CD4-positive, CD25-positive, alpha-beta regulatory T cell (primary cell): ENCODE measurements around the gene ID3. TPM values are rescaled to one million over a fixed set of nuclear protein-coding genes. Genes with fewer than 3 reads are reported as not detected.

Experiments used
- ATAC-seq, 2 donors: fragments of 150-1000 bp; cut with Tn5 transposase; one replicate each; pipeline ENCODE4 v1.10.0; 2021; ENCODE audit warnings: low read depth in 2 of 2, moderate number of reproducible peaks in 2 of 2, moderate library complexity in 1 of 2
- DNase-seq, 3 donors: peaks; one replicate each; pipeline versions ENCODE4 v3.0.0 to v3.0.0-alpha.2; 2012 to 2022; ENCODE audit warnings: mixed read lengths in 1 of 3
- H3K27ac ChIP-seq: one replicate; pipeline ENCODE4 v1.7.0; 2013; ENCODE audit warnings: mild to moderate bottlenecking, low read length; ENCODE audit not compliant: insufficient read depth, poor library complexity, severe bottlenecking
- H3K27me3 ChIP-seq: one replicate; pipeline ENCODE4 v1.7.0; 2013; ENCODE audit warnings: low read length; ENCODE audit not compliant: control insufficient read depth, insufficient read depth
- H3K36me3 ChIP-seq: one replicate; pipeline ENCODE4 v1.7.0; 2013; ENCODE audit warnings: mild to moderate bottlenecking, low read length, moderate library complexity; ENCODE audit not compliant: control insufficient read depth, insufficient read depth
- H3K4me1 ChIP-seq: 2 replicates; pipeline ENCODE4 v1.7.0; 2013; ENCODE audit warnings: mild to moderate bottlenecking, low read length; ENCODE audit not compliant: insufficient read depth, control insufficient read depth, poor library complexity, severe bottlenecking
- H3K4me3 ChIP-seq: one replicate; pipeline ENCODE4 v1.7.0; 2013; ENCODE audit warnings: low read depth, mild to moderate bottlenecking, low read length, moderate library complexity
- H3K9me3 ChIP-seq, 2 experiments: 1 replicate in 1 of 2; 2 replicates in 1 of 2; pipeline ENCODE4 v1.7.0; 2013; ENCODE audit warnings: low read length in 2 of 2, mild to moderate bottlenecking in 1 of 2, moderate library complexity in 1 of 2; ENCODE audit not compliant: control insufficient read depth in 2 of 2
- H3K27ac Mint-ChIP-seq, 3 donors: one replicate each; pipeline ENCODE4 v1.8.0; 2020 to 2022; ENCODE audit warnings: mild to moderate bottlenecking in 3 of 3, mixed read lengths in 3 of 3, moderate library complexity in 2 of 3
- H3K27me3 Mint-ChIP-seq: one replicate; pipeline ENCODE4 v1.8.0; 2022; ENCODE audit warnings: mild to moderate bottlenecking, mixed read lengths
- H3K36me3 Mint-ChIP-seq: one replicate; pipeline ENCODE4 v1.8.0; 2020; ENCODE audit warnings: mixed read lengths
- H3K4me1 Mint-ChIP-seq, 4 donors: one replicate each; pipeline ENCODE4 v1.8.0; 2020 to 2022; ENCODE audit warnings: mixed read lengths in 4 of 4, mild to moderate bottlenecking in 1 of 4
- H3K4me3 Mint-ChIP-seq, 4 donors: one replicate each; pipeline ENCODE4 v1.8.0; 2020 to 2022; ENCODE audit warnings: mild to moderate bottlenecking in 4 of 4, mixed read lengths in 4 of 4, moderate library complexity in 3 of 4
- H3K9me3 Mint-ChIP-seq, 7 donors: one replicate each; pipeline ENCODE4 v1.8.0; 2020 to 2022; ENCODE audit warnings: mixed read lengths in 7 of 7, mild to moderate bottlenecking in 3 of 7, moderate library complexity in 2 of 7
- polyA plus RNA-seq, 4 donors: library from polyadenylated mRNA; unstranded; fragments of 300-500 nt; fragmentation: Illumina TruSeq; gene quantifications; one replicate each; pipeline ENCODE4 v1.2.3, GENCODE V29; 2021
- total RNA-seq: library from RNA; stranded (reverse); gene quantifications from one replicate; pipeline ENCODE4 v1.2.3, GENCODE V29; 2022

ID3 gene
- total and polyA plus RNA-seq, 5 donors from 2014 or later = 35.9 to 56.9 (median 51.1) TPM

- Histone ChIP-seq H3K4me3 (peak overlapping the region; percentile 97), H3K4me1 (peaks cover 60% of the 10 kb centered on the region), H3K27ac (peak overlapping the region; percentile 88), H3K36me3 (no peaks in the 10 kb centered on the region), H3K27me3 (no peaks in the 10 kb centered on the region), H3K9me3 (no peaks in the 10 kb centered on the region)
- DNase-seq (peak in 1 of 3 donors; percentile 30), ATAC-seq (no peak)
- peak overlapping the region; percentile 90 to 98 (median 96) for H3K27ac Mint-ChIP-seq
- peaks cover 15% of the 10 kb centered on the region for H3K27me3 Mint-ChIP-seq
- peaks cover 12% of the 10 kb centered on the region for H3K36me3 Mint-ChIP-seq
- peaks cover 8 to 73% (median 44%) of the 10 kb centered on the region in 4 donors for H3K4me1 Mint-ChIP-seq
- H3K4me3 Mint-ChIP-seq = peak overlapping the region; percentile 89 to 99 (median 97)
- H3K9me3 Mint-ChIP-seq = no peaks in the 10 kb centered on the region
Measured at GRCh38 chr1:23556635-23557470, 2.4 kb downstream of the ID3 start.

- H3K27me3 Mint-ChIP-seq = peaks cover 15% of the 10 kb centered on the region
- ATAC-seq = no peak
- peak overlapping the region; percentile 88 for H3K27ac ChIP-seq
- peak overlapping the region; percentile 89 to 99 (median 97) for H3K4me3 Mint-ChIP-seq
- peak overlapping the region; percentile 90 to 98 (median 96) for H3K27ac Mint-ChIP-seq
- H3K27me3 ChIP-seq = no peaks in the 10 kb centered on the region
- H3K9me3 ChIP-seq = no peaks in the 10 kb centered on the region
- peak in 1 of 3 donors; percentile 34 for DNase-seq
- H3K36me3 Mint-ChIP-seq = peaks cover 12% of the 10 kb centered on the region
- peaks cover 58% of the 10 kb centered on the region for H3K4me1 ChIP-seq
- H3K4me1 Mint-ChIP-seq = peaks cover 8 to 74% (median 45%) of the 10 kb centered on the region in 4 donors
- peak overlapping the region; percentile 97 for H3K4me3 ChIP-seq
- H3K36me3 ChIP-seq = no peaks in the 10 kb centered on the region
- no peaks in the 10 kb centered on the region for H3K9me3 Mint-ChIP-seq
Measured at GRCh38 chr1:23555986-23556634, 3.2 kb downstream of the ID3 start.

- peak overlapping the region; percentile 90 to 98 (median 95) for H3K27ac Mint-ChIP-seq
- peaks cover 15% of the 10 kb centered on the region for H3K27me3 Mint-ChIP-seq
Measured at GRCh38 chr1:23555270-23555985, 3.9 kb downstream of the ID3 start.

GRCh38 chr1:23554481-23555269 is 4.6 kb downstream of the ID3 start:
- H3K4me3 Mint-ChIP-seq = peak overlapping the region; percentile 89 to 99 (median 97)
- ATAC-seq (peak; percentile 75 to 76), DNase-seq (peak; percentile 83 to 90 (median 87))
- H3K27ac ChIP-seq = peak overlapping the region; percentile 88
- H3K27ac Mint-ChIP-seq = peak overlapping the region; percentile 90 to 99 (median 97)
- H3K27me3 Mint-ChIP-seq = peaks cover 14% of the 10 kb centered on the region
- peaks cover 12% of the 10 kb centered on the region for H3K36me3 Mint-ChIP-seq
- no peaks in the 10 kb centered on the region for H3K36me3 ChIP-seq
- no peaks in the 10 kb centered on the region for H3K27me3 ChIP-seq
- H3K4me3 ChIP-seq = peak overlapping the region; percentile 97
- H3K4me1 Mint-ChIP-seq = peaks cover 4 to 66% (median 43%) of the 10 kb centered on the region in 4 donors
- no peaks in the 10 kb centered on the region for H3K9me3 Mint-ChIP-seq
- peaks cover 49% of the 10 kb centered on the region for H3K4me1 ChIP-seq
- no peaks in the 10 kb centered on the region for H3K9me3 ChIP-seq

More at GRCh38 chr1:23555270-23555985, 3.9 kb downstream of the ID3 start:
- H3K9me3 Mint-ChIP-seq = no peaks in the 10 kb centered on the region
- Histone ChIP-seq H3K36me3 (no peaks in the 10 kb centered on the region), H3K4me1 (peaks cover 57% of the 10 kb centered on the region), H3K9me3 (no peaks in the 10 kb centered on the region), H3K27me3 (no peaks in the 10 kb centered on the region), H3K4me3 (peak overlapping the region; percentile 97), H3K27ac (peak overlapping the region; percentile 88)
- H3K36me3 Mint-ChIP-seq = peaks cover 12% of the 10 kb centered on the region
- ATAC-seq (no peak), DNase-seq (no peak)
- H3K4me1 Mint-ChIP-seq = peaks cover 8 to 74% (median 46%) of the 10 kb centered on the region in 4 donors
- peak overlapping the region; percentile 89 to 99 (median 97) for H3K4me3 Mint-ChIP-seq

- H3K4me3 ChIP-seq = peak overlapping the region; percentile 66
- H3K4me1 Mint-ChIP-seq = peaks cover 0 to 63% (median 40%) of the 10 kb centered on the region in 4 donors
- no peaks in the 10 kb centered on the region for H3K27me3 ChIP-seq
Measured at GRCh38 chr1:23554127-23554480, 5.2 kb downstream of the ID3 start.

GRCh38 chr1:23553231-23554126 is 5.8 kb downstream of the ID3 start:
- Histone ChIP-seq H3K4me1 (peaks cover 46% of the 10 kb centered on the region), H3K27ac (peak overlapping the region; percentile 88), H3K4me3 (no peak overlapping the region), H3K27me3 (no peaks in the 10 kb centered on the region), H3K36me3 (no peaks in the 10 kb centered on the region), H3K9me3 (no peaks in the 10 kb centered on the region)
- peaks cover 0 to 63% (median 40%) of the 10 kb centered on the region in 4 donors for H3K4me1 Mint-ChIP-seq
- ATAC-seq (no peak), DNase-seq (no peak)
- H3K27me3 Mint-ChIP-seq = peaks cover 9% of the 10 kb centered on the region
- H3K4me3 Mint-ChIP-seq = peak overlapping the region; percentile 88 to 95 (median 90)
- H3K27ac Mint-ChIP-seq = peak overlapping the region; percentile 90 to 99 (median 97)
- peaks cover 12% of the 10 kb centered on the region for H3K36me3 Mint-ChIP-seq
- no peaks in the 10 kb centered on the region for H3K9me3 Mint-ChIP-seq

More at GRCh38 chr1:23554127-23554480, 5.2 kb downstream of the ID3 start:
- Mint-ChIP-seq H3K9me3 (no peaks in the 10 kb centered on the region), H3K4me3 (peak overlapping the region; percentile 88 to 95 (median 90)), H3K36me3 (peaks cover 12% of the 10 kb centered on the region), H3K27ac (peak overlapping the region; percentile 90 to 99 (median 97)), H3K27me3 (peaks cover 9% of the 10 kb centered on the region)
- H3K9me3 ChIP-seq = no peaks in the 10 kb centered on the region
- H3K36me3 ChIP-seq = no peaks in the 10 kb centered on the region
- ATAC-seq (no peak), DNase-seq (no peak)
- peaks cover 46% of the 10 kb centered on the region for H3K4me1 ChIP-seq
- peak overlapping the region; percentile 88 for H3K27ac ChIP-seq
